ENCODE results near the gene NPHP4. TPM values are rescaled to one million over a fixed set of nuclear protein-coding genes. Genes with fewer than 3 reads are reported as not detected.

The NPHP4 gene
- total RNA-seq, 1 donor, result 8.0 TPM

- Histone ChIP-seq H3K36me3 (ENCODE audit: insufficient read depth, low read length) (no peaks in the 10 kb centered on the region), H3K4me2 (ENCODE audit: insufficient read depth, low read length) (no peak overlapping the region), H3K27ac (ENCODE audit: low read depth, low read length) (no peak overlapping the region), H3K79me2 (ENCODE audit: insufficient read depth, low read length) (no peaks in the 10 kb centered on the region), H3K27me3 (ENCODE audit: insufficient read depth, low read length) (no peaks in the 10 kb centered on the region), H3K4me1 (ENCODE audit: insufficient read depth, low read length) (no peaks in the 10 kb centered on the region), H2AFZ (ENCODE audit: low read length) (no peak overlapping the region), H3K4me3 (ENCODE audit: insufficient read depth, low read length) (no peak overlapping the region), H4K20me1 (ENCODE audit: insufficient read depth, low read length) (peaks cover 10% of the 10 kb centered on the region), H3K9me3 (ENCODE audit: low read depth, low read length) (no peaks in the 10 kb centered on the region)
- peak; percentile 85 for DNase-seq (ENCODE audit: insufficient read length, low spot score, missing footprints)
- TF ChIP-seq, protein P1, sequence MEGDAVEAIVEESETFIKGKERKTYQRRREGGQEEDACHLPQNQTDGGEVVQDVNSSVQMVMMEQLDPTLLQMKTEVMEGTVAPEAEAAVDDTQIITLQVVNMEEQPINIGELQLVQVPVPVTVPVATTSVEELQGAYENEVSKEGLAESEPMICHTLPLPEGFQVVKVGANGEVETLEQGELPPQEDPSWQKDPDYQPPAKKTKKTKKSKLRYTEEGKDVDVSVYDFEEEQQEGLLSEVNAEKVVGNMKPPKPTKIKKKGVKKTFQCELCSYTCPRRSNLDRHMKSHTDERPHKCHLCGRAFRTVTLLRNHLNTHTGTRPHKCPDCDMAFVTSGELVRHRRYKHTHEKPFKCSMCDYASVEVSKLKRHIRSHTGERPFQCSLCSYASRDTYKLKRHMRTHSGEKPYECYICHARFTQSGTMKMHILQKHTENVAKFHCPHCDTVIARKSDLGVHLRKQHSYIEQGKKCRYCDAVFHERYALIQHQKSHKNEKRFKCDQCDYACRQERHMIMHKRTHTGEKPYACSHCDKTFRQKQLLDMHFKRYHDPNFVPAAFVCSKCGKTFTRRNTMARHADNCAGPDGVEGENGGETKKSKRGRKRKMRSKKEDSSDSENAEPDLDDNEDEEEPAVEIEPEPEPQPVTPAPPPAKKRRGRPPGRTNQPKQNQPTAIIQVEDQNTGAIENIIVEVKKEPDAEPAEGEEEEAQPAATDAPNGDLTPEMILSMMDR (IDR thresholded peaks at IDR 0.05; ENCODE audit: extremely low read depth, low read depth, low read length), result no peak
Observed at GRCh38 chr1:6000444-6001288, 8.4 kb upstream of the NPHP4 start.

DNA sequence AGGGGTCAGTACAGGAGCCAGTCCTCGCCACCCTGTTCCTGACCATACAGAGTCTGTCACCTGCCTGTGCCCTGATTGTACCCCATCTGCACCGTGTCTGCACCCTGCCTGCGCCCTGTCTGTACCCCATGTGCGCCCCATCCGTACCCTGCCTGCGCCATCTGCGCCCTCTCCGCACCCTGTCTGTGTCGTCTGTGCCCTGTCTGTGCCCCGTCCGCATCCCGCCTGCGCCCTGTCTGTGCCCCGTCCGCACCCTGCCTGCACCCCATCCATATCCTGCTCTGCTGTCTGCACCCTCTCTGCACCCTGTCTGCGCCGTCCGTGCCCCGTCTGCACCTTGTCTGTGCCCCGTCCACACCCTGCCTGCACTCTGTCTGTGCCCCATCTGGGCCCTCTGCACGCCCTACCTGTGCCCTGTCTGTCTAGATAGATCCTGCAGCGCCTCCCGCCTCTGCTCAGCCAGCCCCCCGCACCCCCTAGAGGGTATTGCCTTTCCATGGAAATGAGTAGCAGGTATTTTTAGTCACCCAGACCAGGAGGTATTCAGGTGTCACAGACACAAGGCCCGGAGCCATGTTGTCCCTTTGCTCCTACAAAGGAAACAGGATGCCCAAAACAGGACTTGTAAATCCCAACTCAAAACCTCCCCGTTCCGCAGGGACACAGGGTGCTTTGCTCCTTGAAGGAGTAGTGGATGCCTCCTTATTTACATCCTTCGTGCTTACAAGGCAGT is 7.7 kb upstream of the NPHP4 start:
- Histone ChIP-seq H4K20me1 (ENCODE audit: insufficient read depth, low read length) (peaks cover 10% of the 10 kb centered on the region), H3K9me3 (ENCODE audit: low read depth, low read length) (no peaks in the 10 kb centered on the region), H3K4me2 (ENCODE audit: insufficient read depth, low read length) (no peak overlapping the region), H3K4me3 (ENCODE audit: insufficient read depth, low read length) (no peak overlapping the region), H3K27me3 (ENCODE audit: insufficient read depth, low read length) (no peaks in the 10 kb centered on the region), H2AFZ (ENCODE audit: low read length) (no peak overlapping the region), H3K4me1 (ENCODE audit: insufficient read depth, low read length) (no peaks in the 10 kb centered on the region), H3K79me2 (ENCODE audit: insufficient read depth, low read length) (no peaks in the 10 kb centered on the region), H3K27ac (ENCODE audit: low read depth, low read length) (no peak overlapping the region), H3K36me3 (ENCODE audit: insufficient read depth, low read length) (no peaks in the 10 kb centered on the region)
- DNase-seq (ENCODE audit: insufficient read length, low spot score, missing footprints), result peak; percentile 76
- TF ChIP-seq, protein P1 (IDR thresholded peaks at IDR 0.05; ENCODE audit: extremely low read depth, low read depth, low read length), result no peak

GRCh38 chr1:5998906-5999301 is 6.7 kb upstream of the NPHP4 start:
- H3K4me1 ChIP-seq (ENCODE audit: insufficient read depth, low read length), result no peaks in the 10 kb centered on the region
- TF ChIP-seq, protein P1 (IDR thresholded peaks at IDR 0.05; ENCODE audit: extremely low read depth, low read depth, low read length), result no peak
- H4K20me1 ChIP-seq (ENCODE audit: insufficient read depth, low read length), result peaks cover 10% of the 10 kb centered on the region
- H3K27me3 ChIP-seq (ENCODE audit: insufficient read depth, low read length), result no peaks in the 10 kb centered on the region
- no peak overlapping the region for H3K4me3 ChIP-seq (ENCODE audit: insufficient read depth, low read length)
- no peaks in the 10 kb centered on the region for H3K36me3 ChIP-seq (ENCODE audit: insufficient read depth, low read length)
- H3K9me3 ChIP-seq (ENCODE audit: low read depth, low read length), result no peaks in the 10 kb centered on the region
- H3K4me2 ChIP-seq (ENCODE audit: insufficient read depth, low read length), result no peak overlapping the region
- no peak for DNase-seq (ENCODE audit: insufficient read length, low spot score, missing footprints)
- no peak overlapping the region for H3K27ac ChIP-seq (ENCODE audit: low read depth, low read length)
- no peak overlapping the region for H2AFZ ChIP-seq (ENCODE audit: low read length)
- no peaks in the 10 kb centered on the region for H3K79me2 ChIP-seq (ENCODE audit: insufficient read depth, low read length)
